RWPE2 (cell line): ENCODE data around the gene GALE.

Experiments used
- ATAC-seq: fragments of 200-7000 bp; cut with Tn5 transposase; 3 replicates; pipeline ENCODE4 v1.9.1; 2021; ENCODE audit warnings: low read depth
- DNase-seq: peaks from one replicate; pipeline ENCODE4 v3.0.0-alpha.2; 2020; ENCODE audit warnings: low spot score
- H3K27ac ChIP-seq: fragments of 450-650 bp; 2 replicates; pipeline ENCODE4 v1.5.1; 2017; ENCODE audit warnings: mild to moderate bottlenecking; ENCODE audit not compliant: poor library complexity, severe bottlenecking
- H3K27me3 ChIP-seq: fragments of 250-450 bp; sonication (Bioruptor Pico); 2 replicates; pipeline ENCODE4 v1.5.1; 2021; ENCODE audit warnings: mild to moderate bottlenecking, moderate library complexity; ENCODE audit not compliant: insufficient read depth, poor library complexity, severe bottlenecking
- H3K36me3 ChIP-seq: fragments of 250-450 bp; sonication (Bioruptor Pico); 2 replicates; pipeline ENCODE4 v1.5.1; 2020; ENCODE audit warnings: low read depth, mild to moderate bottlenecking, moderate library complexity
- H3K4me1 ChIP-seq: fragments of 250-450 bp; sonication (Bioruptor Pico); 2 replicates; pipeline ENCODE4 v1.5.1; 2021; ENCODE audit warnings: mild to moderate bottlenecking, moderate library complexity; ENCODE audit not compliant: insufficient read depth, poor library complexity, severe bottlenecking
- H3K4me3 ChIP-seq: fragments of 250-450 bp; sonication (Bioruptor Pico); 2 replicates; pipeline ENCODE4 v1.5.1; 2021; ENCODE audit warnings: mild to moderate bottlenecking, moderate library complexity; ENCODE audit not compliant: severe bottlenecking
- H3K9me3 ChIP-seq: fragments of 250-450 bp; sonication (Bioruptor Pico); 2 replicates; pipeline ENCODE4 v1.5.1; 2021; ENCODE audit warnings: mild to moderate bottlenecking, moderate library complexity; ENCODE audit not compliant: severe bottlenecking
- CTCF ChIP-seq: fragments of 450-650 bp; IDR thresholded peaks from one replicate; pipeline ENCODE4 v1.5.1; 2017; ENCODE audit warnings: mild to moderate bottlenecking, moderate library complexity; ENCODE audit not compliant: poor library complexity, severe bottlenecking

The GALE gene

GRCh38 chr1:23777979-23778814, 22.4 kb downstream of the GALE start, which contains the start of gene PITHD1:
PITHD1 (plus strand) TSS chr1:23778418; CDS start chr1:23778516, 98 bp downstream.
- Histone ChIP-seq H3K9me3 (no peaks in the 10 kb centered on the region), H3K27ac (peak within 1 kb of the TSS; percentile 41), H3K4me3 (peak within 1 kb of the TSS; percentile 68), H3K27me3 (no peaks in the 10 kb centered on the region), H3K36me3 (peaks cover 39% of the 10 kb centered on the region), H3K4me1 (peaks cover 15% of the 10 kb centered on the region)
- ATAC-seq (peak; percentile 72), DNase-seq (peak; percentile 80)
- no peak for TF ChIP-seq CTCF

- no peak for TF ChIP-seq CTCF
- peaks cover 15% of the 10 kb centered on the region for H3K4me1 ChIP-seq
- H3K27me3 ChIP-seq: no peaks in the 10 kb centered on the region
- peaks cover 26% of the 10 kb centered on the region for H3K36me3 ChIP-seq
- ATAC-seq (no peak), DNase-seq (no peak)
- no peak overlapping the region for H3K4me3 ChIP-seq
- no peaks in the 10 kb centered on the region for H3K9me3 ChIP-seq
- H3K27ac ChIP-seq: no peak overlapping the region
Observed at GRCh38 chr1:23776217-23776616, 24.3 kb downstream of the GALE start.

- no peak overlapping the region for H3K27ac ChIP-seq
Observed at GRCh38 chr1:23774174-23774880, 26.2 kb downstream of the GALE start.

GRCh38 chr1:23772854-23773242, 27.7 kb downstream of the GALE start:
- no peak overlapping the region for H3K27ac ChIP-seq
- DNase-seq (no peak), ATAC-seq (no peak)
- peaks cover 24% of the 10 kb centered on the region for H3K36me3 ChIP-seq
- no peaks in the 10 kb centered on the region for H3K27me3 ChIP-seq
- no peak overlapping the region for H3K4me3 ChIP-seq
- no peak for TF ChIP-seq CTCF
- peaks cover 2% of the 10 kb centered on the region for H3K4me1 ChIP-seq
- H3K9me3 ChIP-seq: no peaks in the 10 kb centered on the region

More at GRCh38 chr1:23774174-23774880, 26.2 kb downstream of the GALE start:
- no peak for ATAC-seq
- TF ChIP-seq CTCF: no peak
- H3K9me3 ChIP-seq: no peaks in the 10 kb centered on the region
- H3K4me1 ChIP-seq: peaks cover 5% of the 10 kb centered on the region
- peaks cover 15% of the 10 kb centered on the region for H3K36me3 ChIP-seq
- DNase-seq: no peak
- H3K4me3 ChIP-seq: no peak overlapping the region
- no peaks in the 10 kb centered on the region for H3K27me3 ChIP-seq
